GM12892 (cell line): ENCODE measurements around the gene TBC1D4.

ENCODE experiments used
- POLR2A ChIP-seq: IDR thresholded peaks from 2 replicates; pipeline ENCODE4 v1.6.1; 2011; ENCODE audit warnings: low read depth, low read length, control low read depth
- POLR2AphosphoS5 ChIP-seq: IDR thresholded peaks from 2 replicates; pipeline ENCODE4 v1.6.1; 2011; ENCODE audit warnings: low read depth, low read length, control low read depth
- TAF1 ChIP-seq: IDR thresholded peaks from 2 replicates; pipeline ENCODE4 v1.6.1; 2011; ENCODE audit warnings: low read depth, mild to moderate bottlenecking, control low read depth, low read length, borderline replicate concordance

DNA sequence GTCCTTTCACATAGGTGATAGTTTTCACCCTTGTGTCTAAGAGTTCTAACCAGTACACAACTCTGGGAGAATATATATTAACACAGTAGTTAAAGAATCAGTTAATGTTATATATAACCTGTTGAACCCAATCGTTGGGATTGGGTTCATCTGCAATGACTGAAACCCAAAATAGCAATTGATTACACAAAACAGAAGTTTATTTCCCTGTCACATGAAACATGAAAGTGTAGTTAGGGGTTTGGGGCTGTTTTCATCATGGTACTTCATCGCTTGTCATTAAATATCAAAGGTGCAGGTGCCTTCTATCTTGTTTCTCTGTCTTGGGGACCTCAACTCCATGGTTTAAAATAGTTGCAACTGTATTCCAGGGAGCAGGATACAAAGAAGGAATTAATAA, 106.6 kb downstream of the TBC1D4 start:
- TF ChIP-seq POLR2AphosphoS5 (no peak), POLR2A (no peak), TAF1 (no peak)
